Muscle of back (tissue), 13 donors: Measurements from ENCODE around the gene HCN4. TPM values are rescaled to one million over a fixed set of nuclear protein-coding genes. Genes with fewer than 3 reads are reported as not detected.

Experiments used
- DNase-seq, 3 donors: peaks; one replicate each; pipeline versions ENCODE4 v3.0.0 to v3.0.0-alpha.2; 2013
- long read RNA-seq, 9 donors: transcript quantifications; one replicate each; lab custom pipeline, GENCODE V29; 2026
- polyA plus RNA-seq, 10 donors: library from polyadenylated mRNA; unstranded; fragments of 120-200 nt; gene quantifications; one replicate each; pipeline ENCODE4 v1.2.1, GENCODE V29; 2013; ENCODE audit not compliant: insufficient read length in 10 of 10

HCN4 gene
- under 1 TPM in 3 of 10 donors, not detected in 7; 0.03 to 0.07 (median 0.04) TPM for polyA plus RNA-seq
- long read RNA-seq, donor 1, result 0 reads
- long read RNA-seq, donor 2, result 0 reads
- long read RNA-seq, donor 3, result 0 reads
- long read RNA-seq, donor 4, result 0 reads
- long read RNA-seq, donor 5, result 0 reads
- long read RNA-seq, donor 6, result 0 reads
- long read RNA-seq, donor 7, result 0 reads
- long read RNA-seq, donor 8, result 0 reads
- long read RNA-seq, donor 9, result 0 reads

- DNase-seq, result peak in 2 of 3 donors; percentile 10 to 18
These were observed at the start of gene HCN4 for GRCh38 chr15:73368301-73369136. Gene HCN4, minus strand, starts transcription at chr15:73368958. Its CDS starts 688 bp downstream, at chr15:73368270.

DNA sequence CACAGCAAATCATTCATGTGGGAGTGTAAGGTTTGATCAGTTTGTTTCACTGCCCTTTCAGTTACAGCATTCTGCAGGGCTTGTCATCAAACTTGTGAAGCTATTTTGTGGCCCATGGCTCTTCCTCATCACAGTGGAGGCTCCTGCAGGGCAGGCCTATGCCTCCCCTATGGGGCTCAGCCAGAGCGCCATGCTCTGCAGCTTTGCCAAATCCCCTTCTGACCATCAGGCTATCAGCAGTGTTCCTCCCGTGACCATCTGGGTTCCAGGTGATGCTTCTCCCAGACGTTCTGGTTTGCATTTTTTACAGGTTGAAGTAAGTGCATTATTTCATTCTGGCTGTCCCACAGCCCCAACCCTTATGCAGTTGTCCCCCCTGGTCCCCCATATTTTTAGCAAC is 46.1 kb upstream of the HCN4 start:
- DNase-seq, result no peak

DNA sequence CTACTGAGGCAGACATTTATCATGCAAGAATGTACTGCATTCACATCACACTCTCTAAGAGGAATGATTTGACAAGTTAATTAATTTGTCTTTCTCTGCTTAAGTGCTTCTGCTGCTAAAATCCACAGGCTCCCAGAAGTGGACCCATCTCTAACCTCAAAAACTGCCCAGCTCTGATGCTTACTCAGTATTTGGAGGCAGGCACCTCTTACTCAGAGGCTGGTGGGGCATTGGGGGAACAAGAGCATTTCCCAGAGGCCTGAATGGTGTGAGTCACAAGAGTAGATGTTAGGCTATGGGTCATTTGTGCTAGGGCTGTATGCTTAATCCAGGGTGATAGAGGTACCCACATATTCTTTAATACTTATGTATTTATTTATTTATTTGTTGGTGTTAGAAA is 34.4 kb upstream of the HCN4 start:
- no peak for DNase-seq

- peak in 1 of 3 donors; percentile 3 for DNase-seq
These were observed 31.5 kb upstream of the HCN4 start for GRCh38 chr15:73400222-73400621.

DNA sequence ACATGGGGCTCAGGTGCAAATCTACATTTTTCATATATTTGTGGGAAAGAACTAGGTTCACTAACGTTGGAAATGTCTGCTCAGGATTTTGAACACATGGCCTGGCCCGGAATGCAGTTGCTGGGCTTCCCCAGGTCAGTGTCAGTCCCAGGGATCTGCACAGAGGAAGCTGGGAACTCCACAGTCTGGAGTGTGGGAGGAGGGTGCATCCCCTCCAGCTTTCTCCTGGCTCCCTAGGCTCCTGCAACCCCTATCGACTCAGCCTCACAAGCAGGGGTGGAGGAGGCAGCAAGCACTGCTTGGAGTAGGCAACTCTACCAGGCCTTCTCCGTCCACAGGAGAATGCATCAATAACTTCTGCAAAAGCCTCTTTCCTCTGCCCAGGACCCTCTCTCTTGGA is 30.1 kb upstream of the HCN4 start:
- DNase-seq, result no peak

DNA sequence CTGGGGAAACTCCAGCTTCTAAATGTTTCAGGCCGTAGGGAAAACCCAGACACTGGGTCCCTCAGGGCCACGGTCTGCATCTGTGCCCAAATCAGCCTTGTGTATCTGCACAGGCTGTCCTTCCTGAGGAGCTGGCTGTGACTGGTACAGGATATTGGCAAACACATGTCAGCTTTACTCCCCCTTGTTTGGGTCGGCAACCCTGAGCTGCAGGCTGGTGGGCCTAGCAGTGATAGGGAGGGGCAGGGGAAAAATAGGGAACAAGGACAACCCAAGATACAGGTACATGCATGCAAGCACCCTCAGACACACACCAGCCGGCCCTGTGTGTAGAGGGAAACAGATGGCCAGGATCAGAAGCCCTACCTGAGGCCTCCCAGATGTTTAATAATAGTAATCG is 28.7 kb upstream of the HCN4 start:
- no peak for DNase-seq

DNA sequence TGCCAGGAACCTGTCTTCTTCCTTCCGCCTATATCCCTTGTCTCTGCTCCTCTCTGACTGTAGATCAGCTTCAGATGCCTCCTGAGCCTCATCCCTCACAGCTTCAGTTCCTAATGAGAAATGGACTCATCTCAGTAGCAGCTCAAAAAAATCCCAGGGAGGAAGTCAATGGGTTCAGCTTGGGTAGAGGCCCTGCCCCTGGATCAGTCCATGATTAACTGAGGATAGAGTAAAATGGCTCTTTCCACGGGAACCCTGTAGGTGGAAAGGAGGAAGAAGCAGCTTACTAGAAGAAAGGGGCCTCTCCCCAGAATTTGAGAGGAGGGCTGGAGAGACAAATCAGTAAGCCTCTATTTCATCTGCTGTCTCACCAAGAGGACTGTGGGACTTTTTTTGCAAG is 26.9 kb upstream of the HCN4 start:
- no peak for DNase-seq

GRCh38 chr15:73394782-73395181 is 26.0 kb upstream of the HCN4 start:
- peak in 1 of 3 donors; percentile 8 for DNase-seq

DNA sequence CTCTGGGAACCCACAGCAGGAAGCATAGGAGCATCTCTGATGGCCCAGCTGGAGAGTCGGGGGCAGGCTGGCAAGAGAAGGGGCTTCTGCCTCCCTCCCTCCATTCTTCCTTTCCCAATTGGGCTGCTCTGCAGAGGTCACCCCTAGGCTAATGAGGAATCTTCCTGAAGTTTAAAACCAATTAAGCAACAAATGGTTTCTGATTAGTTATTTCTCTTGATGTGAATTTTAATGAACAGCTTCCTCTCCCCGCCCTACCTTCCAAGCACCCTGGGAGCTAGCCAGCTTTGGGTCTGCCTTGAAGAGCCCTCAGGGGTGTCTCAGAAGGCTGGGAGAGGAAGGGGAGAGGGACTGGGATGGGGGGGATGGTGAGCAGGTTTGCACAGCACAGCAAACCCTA is 24.6 kb upstream of the HCN4 start:
- DNase-seq, result no peak

DNA sequence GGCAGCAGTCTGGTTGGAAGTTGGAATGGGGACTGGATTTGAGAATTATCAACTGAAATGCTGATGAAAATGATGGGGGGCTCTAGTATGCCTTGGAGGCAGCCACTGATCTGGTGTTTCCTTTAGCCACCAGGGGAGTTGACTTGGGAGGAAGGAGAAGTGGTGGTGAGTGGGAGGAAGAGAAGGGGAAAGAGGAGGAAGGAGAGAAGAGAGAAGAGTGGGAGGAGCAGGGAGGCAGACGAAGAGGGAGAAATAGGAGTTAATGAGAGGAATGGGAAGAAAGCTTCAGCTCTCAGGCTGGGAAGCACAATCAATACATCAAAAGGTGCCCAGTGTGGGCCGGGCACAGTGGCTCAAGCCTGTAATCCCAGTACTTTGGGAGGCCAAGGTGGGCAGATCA is 23.3 kb upstream of the HCN4 start:
- no peak for DNase-seq

- no peak for DNase-seq
These were observed 22.5 kb upstream of the HCN4 start for GRCh38 chr15:73391128-73391872.

GRCh38 chr15:73389971-73390544 is 21.3 kb upstream of the HCN4 start:
- DNase-seq, result no peak

DNA sequence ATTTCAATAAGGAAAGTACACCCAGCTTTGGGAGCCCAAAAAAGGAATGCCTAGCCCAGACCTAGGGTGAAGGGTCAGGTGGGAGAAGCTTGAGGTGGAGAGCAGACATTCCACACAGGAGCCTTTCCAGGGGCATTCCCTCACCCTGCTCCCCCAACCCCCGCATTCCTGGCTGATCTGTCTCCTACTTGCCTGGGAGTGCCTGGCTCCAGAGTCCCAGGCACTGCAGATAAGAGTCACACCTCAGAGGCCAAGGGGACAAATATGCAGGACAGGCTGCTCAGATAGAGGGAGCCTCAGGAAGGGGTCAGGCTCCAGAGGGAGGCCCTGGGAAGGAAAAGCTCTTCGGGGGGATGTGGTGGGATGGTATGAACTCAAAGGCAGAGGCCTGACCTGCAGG is 20.8 kb upstream of the HCN4 start:
- DNase-seq, result no peak

DNA sequence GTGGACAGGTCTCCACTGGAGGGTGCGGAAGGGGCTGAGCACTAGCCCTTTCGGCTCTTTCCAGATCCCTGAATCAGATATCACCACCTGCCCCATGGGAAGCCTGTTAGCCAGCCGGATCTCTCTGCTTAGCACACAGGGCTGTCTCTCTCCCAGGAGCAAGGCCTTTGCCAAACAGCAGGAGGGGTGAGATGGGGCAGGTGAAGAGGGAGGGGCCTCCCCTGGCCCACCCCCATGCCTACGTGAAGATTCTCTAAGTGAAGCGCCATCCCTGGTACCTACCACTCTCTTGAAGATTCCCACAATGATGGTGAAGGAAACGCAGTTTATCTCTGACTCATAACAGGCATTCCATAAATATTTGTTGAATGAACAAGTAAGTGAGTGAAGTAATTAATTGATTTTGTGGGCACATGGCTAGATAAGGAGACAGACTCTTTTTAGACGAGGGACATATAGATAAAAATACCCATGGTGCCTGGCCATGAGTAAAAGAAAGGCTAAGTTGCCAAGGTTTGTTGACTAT is 19.6 kb upstream of the HCN4 start:
- DNase-seq, result peak in 1 of 3 donors; percentile 23

DNA sequence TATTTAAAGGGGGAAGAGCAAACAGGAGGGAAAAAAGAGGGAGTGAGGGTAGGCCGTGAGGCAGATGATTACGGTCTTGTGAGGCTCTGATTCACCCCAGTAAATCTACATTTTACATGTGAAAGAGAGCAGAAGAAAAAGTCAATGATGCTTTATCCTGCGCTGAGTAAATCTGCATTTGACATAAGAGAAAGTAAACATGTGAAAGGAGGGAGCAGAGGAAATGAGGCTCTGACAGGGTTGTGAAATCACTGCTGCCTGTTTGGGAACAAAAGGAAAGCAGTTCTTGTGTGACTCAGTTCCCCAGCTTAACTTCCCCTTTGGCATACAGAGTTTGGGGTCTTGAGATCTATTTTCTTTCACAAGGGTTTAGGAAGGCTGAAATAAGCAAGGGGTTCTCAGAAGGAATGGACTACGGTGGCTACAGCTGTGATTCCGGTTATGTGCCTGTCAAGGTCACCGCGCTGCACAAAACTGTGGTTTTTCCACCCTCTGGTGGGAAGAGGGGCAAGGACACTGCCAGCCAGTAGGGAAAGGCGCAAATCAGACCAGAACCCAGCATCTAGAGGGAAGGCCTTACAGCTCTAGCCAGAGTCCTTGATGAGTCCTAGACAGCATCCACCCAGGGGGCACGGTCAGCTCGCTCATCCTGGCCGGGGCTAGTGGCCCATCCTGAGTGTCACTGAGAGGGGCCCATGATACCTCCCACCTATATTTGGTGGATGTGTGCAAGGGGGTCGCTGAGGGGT is 18.9 kb upstream of the HCN4 start:
- DNase-seq, result no peak

- no peak for DNase-seq
These were observed 18.2 kb upstream of the HCN4 start for GRCh38 chr15:73386886-73387506.

- DNase-seq, result no peak
These were observed 17.5 kb upstream of the HCN4 start for GRCh38 chr15:73386238-73386637.

DNA sequence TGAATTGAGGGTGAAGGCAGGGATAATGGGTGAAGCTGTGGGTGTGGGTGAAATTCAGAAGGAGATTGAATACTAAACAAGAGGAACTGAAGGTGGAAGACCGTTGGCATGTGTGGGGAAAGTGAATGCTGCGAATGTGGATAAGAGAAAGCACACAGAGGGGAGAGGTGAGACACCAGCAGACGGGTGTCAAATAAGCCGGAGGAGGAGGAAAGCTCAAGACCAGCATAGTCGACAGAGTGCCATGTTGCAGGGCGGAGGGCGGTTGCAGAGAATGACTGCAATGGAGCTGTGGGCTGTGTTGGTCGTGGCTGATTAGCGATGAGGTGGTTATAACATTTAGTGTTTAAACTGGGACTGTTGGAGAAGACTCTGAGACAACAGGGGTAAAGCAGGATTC is 16.4 kb upstream of the HCN4 start:
- DNase-seq, result no peak

DNA sequence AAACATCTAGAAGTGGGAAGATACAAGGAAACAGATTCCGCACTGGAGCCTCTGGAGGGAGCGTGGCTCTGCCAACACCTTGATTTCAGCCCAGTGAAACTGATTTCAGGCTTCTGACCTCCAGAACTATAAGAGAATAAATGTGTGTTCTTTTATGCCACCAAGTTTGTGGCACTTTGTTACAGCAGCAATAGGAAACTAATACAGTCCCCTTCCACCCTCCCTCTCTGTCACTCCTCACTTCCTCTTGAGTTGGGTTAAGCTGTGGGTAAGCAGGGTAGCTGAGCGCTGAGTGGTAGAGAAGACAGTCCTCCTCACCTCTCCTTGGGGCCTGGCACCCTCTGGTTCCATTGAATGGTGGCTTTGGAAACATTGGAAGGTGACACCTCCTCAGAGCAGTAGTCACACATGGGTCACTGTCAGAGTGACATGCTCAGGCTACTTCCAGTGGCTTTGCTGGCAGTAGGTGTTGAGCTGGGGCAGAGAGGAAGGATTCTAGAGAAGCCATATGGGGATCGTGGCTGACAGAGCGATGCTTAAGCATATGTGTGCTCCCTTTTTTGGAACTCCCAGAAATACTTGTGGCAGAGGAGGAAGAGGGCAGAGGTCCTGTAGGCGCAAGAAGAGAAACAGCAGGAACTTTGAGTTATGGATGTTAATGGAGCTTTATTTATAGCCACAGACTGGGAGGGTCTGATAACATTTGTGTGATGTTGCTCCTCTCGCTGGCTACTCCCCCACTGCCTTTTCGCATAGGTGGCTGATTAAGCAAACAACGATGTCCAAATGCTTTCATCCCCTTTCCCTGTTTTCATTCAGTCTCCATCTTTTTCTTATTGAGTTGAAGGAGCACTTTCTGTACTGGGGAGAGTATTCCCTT is 14.8 kb upstream of the HCN4 start:
- no peak for DNase-seq

DNA sequence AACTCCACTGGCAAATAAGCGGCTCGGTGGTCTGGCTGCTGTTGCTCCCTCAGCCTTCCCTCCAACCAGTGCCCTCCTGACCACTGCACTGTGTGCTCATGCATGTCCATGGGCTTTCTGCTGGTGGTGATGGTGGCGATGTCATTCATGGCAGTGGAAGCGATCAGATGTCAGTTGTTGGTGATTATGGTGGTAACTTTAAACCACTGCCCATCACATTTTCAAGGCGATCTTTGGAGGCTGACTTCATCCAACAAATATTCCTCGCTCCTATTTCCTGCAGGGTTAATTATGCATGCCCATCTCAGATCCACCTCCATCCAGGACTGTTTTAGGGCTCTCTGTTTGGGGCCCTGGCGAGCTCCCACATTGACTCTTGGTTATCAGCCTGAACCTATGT is 13.4 kb upstream of the HCN4 start:
- DNase-seq, result no peak
